ENCODE data around the gene POTEC.
"Not testable (repeated sequence)": the region's sequence is repeated elsewhere in the genome, so short reads cannot be mapped to it uniquely, and the experiment has no call there.

- TF ChIP-seq GATA2, GATA3 (IDR thresholded peaks at IDR 0.05; ENCODE audit: low read depth, low read length): not testable (repeated sequence)
Measured at GRCh38 chr18:14543446-14543964, at the start of gene POTEC.
